ENCODE measurements around the gene KRT71.

The KRT71 gene

DNA sequence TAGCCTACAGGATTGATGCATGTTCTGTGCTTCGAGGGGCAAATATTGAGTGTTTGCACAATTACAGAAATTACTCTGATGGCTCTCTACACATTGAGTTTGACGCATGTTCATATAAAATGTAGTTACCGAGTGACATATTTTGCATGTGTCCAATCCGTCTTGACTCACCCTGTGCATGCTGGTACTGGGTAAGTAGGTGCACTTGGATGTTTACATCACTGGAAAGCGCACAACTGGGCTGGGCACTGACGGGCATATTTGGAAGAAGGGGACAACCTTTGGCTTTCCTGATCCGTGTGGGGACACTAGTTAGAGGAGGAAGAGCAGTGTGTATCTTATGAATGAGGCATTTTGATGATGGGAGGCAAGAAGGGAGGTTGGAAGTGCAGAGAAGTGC is 55.0 kb downstream of the KRT71 start:
- DNase-seq (ENCODE audit: low spot score) = no peak
- FAIRE-seq = peak; percentile 9

DNA sequence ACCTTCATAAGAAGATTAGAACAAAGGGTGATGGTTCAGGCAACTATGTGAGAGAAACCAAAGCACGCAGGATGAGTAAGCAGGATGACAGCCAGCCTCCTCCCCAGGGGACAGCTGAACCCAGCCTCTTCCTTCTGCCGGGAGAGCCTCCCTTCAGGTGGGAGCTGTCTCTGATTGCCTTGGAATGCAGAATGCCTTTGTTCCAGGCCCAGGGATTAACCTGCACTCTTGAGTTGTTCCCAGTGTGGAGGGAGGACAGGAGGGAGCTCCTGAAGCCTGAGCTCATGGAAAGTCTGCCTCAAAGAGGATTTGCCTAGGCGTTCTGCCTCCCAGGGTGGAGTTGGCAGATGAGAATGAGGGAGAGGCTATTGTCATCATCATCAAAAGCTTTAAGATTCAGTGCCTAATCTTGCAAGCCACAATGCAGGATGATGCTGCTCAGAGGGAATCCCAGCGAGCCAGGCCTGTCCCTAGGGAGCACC is 56.3 kb downstream of the KRT71 start:
- FAIRE-seq = no peak

DNA sequence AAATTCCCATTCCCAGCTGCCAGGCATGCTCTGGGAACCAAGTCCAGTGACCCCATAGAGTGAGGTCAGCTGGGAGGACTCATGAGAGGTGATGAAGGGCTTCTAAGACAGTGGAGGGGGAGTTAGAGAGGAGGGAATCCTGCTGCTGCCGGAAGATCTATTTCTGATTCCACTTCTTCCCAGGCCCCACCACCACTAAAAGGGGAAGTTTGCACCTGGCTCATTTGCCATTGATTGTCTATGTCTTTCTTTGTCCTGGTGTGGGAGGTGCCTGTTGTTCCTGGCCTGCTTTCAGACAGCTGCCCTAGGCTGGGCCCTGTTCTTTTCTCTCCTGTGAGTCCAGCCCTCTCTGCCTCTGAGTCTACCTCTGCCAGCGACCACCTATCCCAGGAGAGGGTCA is 56.9 kb downstream of the KRT71 start:
- DNase-seq (ENCODE audit: low spot score) (peak; percentile 55), FAIRE-seq (no peak)

More for the DNA sequence above, 56.3 kb downstream of the KRT71 start:
- DNase-seq (ENCODE audit: low spot score) = peak; percentile 91

DNA sequence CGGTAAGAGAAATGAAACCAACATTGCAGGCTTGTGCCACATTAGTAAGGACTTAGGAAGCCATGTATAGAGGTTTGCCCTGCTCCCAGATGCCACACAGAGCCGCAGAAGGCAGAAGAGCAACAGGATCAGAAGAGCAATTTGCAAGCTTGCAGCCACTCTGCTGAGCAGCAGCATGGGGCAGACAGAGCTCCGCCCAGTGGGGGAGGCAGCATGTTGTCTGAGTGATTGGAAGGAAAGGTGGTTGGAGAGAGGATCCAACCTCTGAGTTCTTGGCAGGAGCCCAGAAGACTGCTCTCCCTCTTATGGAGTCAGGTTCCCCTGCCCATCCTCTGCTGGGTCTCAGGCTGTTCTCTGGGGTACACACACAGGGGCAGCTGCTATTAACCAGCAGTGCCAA is 57.6 kb downstream of the KRT71 start:
- FAIRE-seq = no peak

DNA sequence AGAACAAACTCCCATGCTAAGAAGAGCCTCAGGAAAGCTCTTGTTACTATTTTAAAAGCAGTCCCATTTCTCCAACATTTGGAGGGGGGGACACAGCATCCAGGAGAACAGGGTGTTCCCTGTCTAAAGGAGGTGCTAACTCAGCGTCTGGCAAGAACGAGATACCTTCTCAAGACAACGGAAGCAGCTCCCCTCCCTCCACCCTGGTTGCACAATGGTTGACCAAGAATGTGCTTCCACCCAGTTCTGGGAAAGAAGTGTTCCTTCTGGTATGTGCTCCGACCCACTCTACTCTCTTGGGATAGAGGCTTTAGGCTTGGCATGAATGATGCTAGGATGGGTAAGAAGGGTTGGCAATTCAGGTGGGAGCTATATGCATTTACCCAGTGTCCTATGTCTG is 58.4 kb downstream of the KRT71 start:
- no peak for FAIRE-seq
- peak; percentile 49 for DNase-seq (ENCODE audit: low spot score)

More for the DNA sequence above, 57.6 kb downstream of the KRT71 start:
- DNase-seq (ENCODE audit: low spot score) = peak; percentile 75

DNA sequence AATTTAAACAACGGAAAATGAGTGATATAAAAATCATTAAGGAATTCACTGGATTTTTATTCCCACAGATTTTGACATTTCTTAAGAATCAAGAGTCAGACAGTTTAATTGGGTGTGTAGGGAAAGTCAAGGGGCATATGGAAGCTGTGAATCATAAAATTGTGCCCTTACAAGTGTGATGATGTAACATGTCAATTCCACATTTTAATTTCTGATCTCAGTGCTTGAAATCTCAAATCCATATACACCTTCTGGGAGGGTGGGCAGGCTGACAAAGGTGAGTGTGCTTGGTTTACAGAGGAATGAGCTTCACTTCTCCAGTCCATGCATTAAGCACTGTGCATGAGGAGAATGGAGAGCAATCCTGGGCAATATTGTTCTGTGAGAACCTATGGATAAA is 58.8 kb downstream of the KRT71 start:
- no peak for DNase-seq (ENCODE audit: low spot score)
- peak; percentile 56 for FAIRE-seq

All from urothelium cell line (cell line).